HFF-Myc (cell line): ENCODE results near the gene GCNA.
"Not testable (repeated sequence)": the region's sequence is repeated elsewhere in the genome, so short reads cannot be mapped to it uniquely, and the experiment has no call there.

Experiments
- DNase-seq: peaks from one replicate; pipeline ENCODE4 v3.0.0-alpha.2; 2011; ENCODE audit warnings: low read depth; ENCODE audit errors: extremely low read depth
- H3K4me3 ChIP-seq: replicated peaks from 2 replicates; pipeline ENCODE4 v1.5.1; 2011; ENCODE audit warnings: low read depth, mild to moderate bottlenecking, control low read depth, low read length
- TF ChIP-seq, protein P1 (sequence below): IDR thresholded peaks from 2 replicates; pipeline ENCODE4 v1.5.1; 2012; ENCODE audit warnings: mild to moderate bottlenecking, low read depth, low read length, control low read depth; ENCODE audit errors: missing control alignments

The GCNA gene

DNA sequence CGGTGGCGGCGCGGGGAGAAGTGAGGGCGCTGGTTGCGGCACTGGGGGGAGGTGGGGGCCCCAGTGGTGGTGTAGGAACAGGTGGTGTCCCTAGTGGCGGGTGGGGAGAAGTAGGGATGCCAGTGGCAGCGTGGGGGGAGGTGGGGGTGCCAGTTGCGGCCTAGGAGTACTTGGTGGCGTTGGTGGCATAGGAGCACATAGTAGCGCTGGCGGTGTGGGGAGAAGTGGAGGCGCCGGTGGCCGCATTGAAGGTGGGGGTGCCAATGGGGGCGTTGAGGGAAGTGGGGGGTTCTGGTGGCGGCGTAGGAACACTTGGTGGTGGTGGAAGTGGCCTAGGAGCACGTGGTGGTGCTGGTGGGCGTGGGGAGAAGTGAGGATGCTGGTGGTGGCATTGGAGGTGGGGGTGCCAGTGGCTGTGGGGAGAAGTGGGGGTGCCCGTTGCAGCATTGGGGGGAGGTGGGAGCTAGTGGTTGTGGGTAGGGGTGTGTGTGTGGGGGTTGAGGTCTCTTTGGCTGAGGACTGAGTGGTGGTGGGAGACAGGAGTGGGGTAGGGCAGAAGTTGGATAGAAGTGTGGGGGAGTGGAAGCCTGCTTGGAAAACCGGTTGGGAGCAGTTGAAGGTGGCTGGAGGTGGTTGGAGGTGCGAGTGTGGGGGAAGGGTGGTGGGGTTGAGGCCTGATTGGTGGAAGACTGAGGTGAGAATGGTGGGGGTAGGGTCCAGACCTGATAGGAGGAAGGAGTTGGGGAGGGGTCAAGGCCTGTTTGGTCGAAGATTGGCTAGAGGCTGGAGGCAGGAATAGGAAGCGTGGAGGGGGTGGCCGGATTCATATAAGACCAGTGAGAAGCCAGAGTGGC is 1.1 kb downstream of the GCNA start:
- TF ChIP-seq, protein P1, sequence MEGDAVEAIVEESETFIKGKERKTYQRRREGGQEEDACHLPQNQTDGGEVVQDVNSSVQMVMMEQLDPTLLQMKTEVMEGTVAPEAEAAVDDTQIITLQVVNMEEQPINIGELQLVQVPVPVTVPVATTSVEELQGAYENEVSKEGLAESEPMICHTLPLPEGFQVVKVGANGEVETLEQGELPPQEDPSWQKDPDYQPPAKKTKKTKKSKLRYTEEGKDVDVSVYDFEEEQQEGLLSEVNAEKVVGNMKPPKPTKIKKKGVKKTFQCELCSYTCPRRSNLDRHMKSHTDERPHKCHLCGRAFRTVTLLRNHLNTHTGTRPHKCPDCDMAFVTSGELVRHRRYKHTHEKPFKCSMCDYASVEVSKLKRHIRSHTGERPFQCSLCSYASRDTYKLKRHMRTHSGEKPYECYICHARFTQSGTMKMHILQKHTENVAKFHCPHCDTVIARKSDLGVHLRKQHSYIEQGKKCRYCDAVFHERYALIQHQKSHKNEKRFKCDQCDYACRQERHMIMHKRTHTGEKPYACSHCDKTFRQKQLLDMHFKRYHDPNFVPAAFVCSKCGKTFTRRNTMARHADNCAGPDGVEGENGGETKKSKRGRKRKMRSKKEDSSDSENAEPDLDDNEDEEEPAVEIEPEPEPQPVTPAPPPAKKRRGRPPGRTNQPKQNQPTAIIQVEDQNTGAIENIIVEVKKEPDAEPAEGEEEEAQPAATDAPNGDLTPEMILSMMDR = no peak
- DNase-seq = no peak
- H3K4me3 ChIP-seq = no peak overlapping the region

DNA sequence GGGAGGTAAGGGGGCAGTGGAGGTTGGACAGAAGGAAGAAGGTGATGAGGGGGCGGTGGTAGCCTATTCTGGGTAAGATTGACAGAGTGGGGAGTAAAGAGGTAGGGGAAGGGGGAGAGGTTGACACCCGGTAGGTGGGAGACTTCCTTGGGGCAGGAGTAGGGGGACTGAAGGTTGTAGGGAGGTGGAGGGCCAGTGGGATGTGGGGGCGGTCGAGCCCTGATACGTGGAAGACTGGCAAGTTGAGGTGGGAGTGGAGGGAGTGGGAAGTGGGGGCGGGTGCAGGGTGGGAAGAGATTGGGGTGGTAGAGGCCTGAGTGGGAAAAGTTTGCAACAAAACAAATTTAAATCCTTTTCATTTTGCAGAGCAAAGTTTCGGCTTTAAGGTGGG is 1.7 kb downstream of the GCNA start:
- TF ChIP-seq, protein P1 = no peak
- no peak for DNase-seq
- no peak overlapping the region for H3K4me3 ChIP-seq

GRCh38 chrX:71581210-71581609 is 3.0 kb downstream of the GCNA start:
- TF ChIP-seq, protein P1 = no peak
- no peak overlapping the region for H3K4me3 ChIP-seq
- no peak for DNase-seq

- TF ChIP-seq, protein P1 = no peak
- no peak for DNase-seq
- H3K4me3 ChIP-seq = no peak overlapping the region
Observed at GRCh38 chrX:71586929-71587328, 8.7 kb downstream of the GCNA start.

- H3K4me3 ChIP-seq, DNase-seq: not testable (repeated sequence)
Observed at GRCh38 chrX:71593210-71593609, 15.0 kb downstream of the GCNA start.

GRCh38 chrX:71599965-71600364 is 21.7 kb downstream of the GCNA start:
- H3K4me3 ChIP-seq = no peak overlapping the region
- TF ChIP-seq, protein P1 = no peak
- DNase-seq = no peak

DNA sequence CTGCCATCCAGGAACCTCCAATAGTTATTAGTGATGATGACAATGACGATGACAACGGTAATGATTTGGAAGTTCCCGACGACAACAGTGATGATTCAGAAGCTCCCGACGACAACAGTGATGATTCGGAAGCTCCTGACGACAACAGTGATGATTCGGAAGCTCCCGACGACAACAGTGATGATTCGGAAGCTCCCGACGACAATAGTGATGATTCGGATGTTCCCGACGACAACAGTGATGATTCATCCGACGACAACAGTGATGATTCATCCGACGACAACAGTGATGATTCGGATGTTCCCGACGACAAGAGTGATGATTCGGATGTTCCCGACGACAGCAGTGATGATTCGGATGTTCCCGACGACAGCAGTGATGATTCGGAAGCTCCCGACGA is 25.4 kb downstream of the GCNA start:
- no peak overlapping the region for H3K4me3 ChIP-seq
- TF ChIP-seq, protein P1 = no peak
- no peak for DNase-seq
